Activated CD8-positive, alpha-beta T cell treated with anti-CD3 and anti-CD28 coated beads for 36 hours (primary cell): ENCODE data around the gene FGFBP1. TPM values are rescaled to one million over a fixed set of nuclear protein-coding genes. Genes with fewer than 3 reads are reported as not detected.

ENCODE experiments used
- ATAC-seq: fragments of 200-7000 bp; cut with Tn5 transposase; one replicate; pipeline ENCODE4 v1.10.0; 2021; ENCODE audit warnings: mild to moderate bottlenecking, moderate library complexity
- CTCF ChIA-PET: fragments of 350-600 bp; sonication (Branson Sonifier 250); formaldehyde crosslinking; loops from one replicate; lab custom pipeline; 2021; ENCODE audit warnings: antibody characterized with exemption; lab: Charles Lee
- POLR2A ChIA-PET: fragments of 350-600 bp; sonication (Branson Sonifier 250); formaldehyde crosslinking; loops from one replicate; lab custom pipeline; 2021; ENCODE audit warnings: antibody characterized with exemption; lab: Charles Lee
- DNase-seq: peaks from one replicate; pipeline ENCODE4 v3.0.0-alpha.2; 2020
- H3K27ac Mint-ChIP-seq: one replicate; pipeline ENCODE4 v1.8.0; 2021; ENCODE audit warnings: mild to moderate bottlenecking, mixed read lengths
- H3K27me3 Mint-ChIP-seq: one replicate; pipeline ENCODE4 v1.8.0; 2021; ENCODE audit warnings: mixed read lengths
- H3K36me3 Mint-ChIP-seq: one replicate; pipeline ENCODE4 v1.8.0; 2021; ENCODE audit warnings: low read depth, mixed read lengths
- H3K4me1 Mint-ChIP-seq: one replicate; pipeline ENCODE4 v1.8.0; 2021; ENCODE audit warnings: low read depth, mixed read lengths
- H3K4me3 Mint-ChIP-seq: one replicate; pipeline ENCODE4 v1.8.0; 2021; ENCODE audit warnings: mild to moderate bottlenecking, moderate library complexity, mixed read lengths
- H3K9me3 Mint-ChIP-seq: one replicate; pipeline ENCODE4 v1.8.0; 2021; ENCODE audit warnings: mixed read lengths
- CTCF ChIP-seq: fragments of 200-600 bp; IDR thresholded peaks from one replicate; pipeline ENCODE4 v1.8.0; 2022; ENCODE audit warnings: antibody characterized with exemption, mild to moderate bottlenecking
- intact Hi-C: fragments of 100-400 bp; cut with micrococcal nuclease; formaldehyde crosslinking; loops from one replicate; pipeline ENCODE4 v1.10.0; 2022
- total RNA-seq, 2 experiments: library from RNA; stranded (reverse); gene quantifications; one replicate each; pipeline ENCODE4 v1.2.3, GENCODE V29; 2021

The FGFBP1 gene
- total RNA-seq, 2 experiments from 2014 or later, result not detected

GRCh38 chr4:15964159-15964558 is 25.6 kb upstream of the FGFBP1 start:
- H3K4me3 Mint-ChIP-seq, result no peak overlapping the region
- H3K9me3 Mint-ChIP-seq, result peaks cover 6% of the 10 kb centered on the region
- DNase-seq (peak; percentile 20), ATAC-seq (no peak)
- peak; percentile 16 for TF ChIP-seq CTCF
- peaks cover 4% of the 10 kb centered on the region for H3K27me3 Mint-ChIP-seq
- intact Hi-C loops, result no loop called here
- peak overlapping the region; percentile 82 for H3K27ac Mint-ChIP-seq
- no peaks in the 10 kb centered on the region for H3K36me3 Mint-ChIP-seq
- POLR2A ChIA-PET, result no interaction called here
- peaks cover 33% of the 10 kb centered on the region for H3K4me1 Mint-ChIP-seq
- CTCF ChIA-PET, result interaction anchor here (0.6 to 4.8 kb wide), 11 partner anchors 32 to 309 kb away, joined by 3 to 50 read pairs (median 5); no protein-coding TSS in a partner anchor

- Mint-ChIP-seq H3K4me1 (peaks cover 39% of the 10 kb centered on the region), H3K9me3 (peaks cover 6% of the 10 kb centered on the region), H3K36me3 (no peaks in the 10 kb centered on the region), H3K27me3 (peaks cover 4% of the 10 kb centered on the region), H3K27ac (peak overlapping the region; percentile 86), H3K4me3 (peak overlapping the region; percentile 59)
- intact Hi-C loops, result loop anchor here (2.0 kb wide), 1 partner anchor 37 kb away; no protein-coding TSS in a partner anchor
- ATAC-seq (peak; percentile 86), DNase-seq (peak; percentile 92)
- POLR2A ChIA-PET, result no interaction called here
- CTCF ChIA-PET, result interaction anchor here (0.6 to 4.8 kb wide), 14 partner anchors 15 to 310 kb away, joined by 3 to 50 read pairs (median 3); no protein-coding TSS in a partner anchor
- no peak for TF ChIP-seq CTCF
Observed at GRCh38 chr4:15963576-15963975, 25.0 kb upstream of the FGFBP1 start.

GRCh38 chr4:15963001-15963451 is 24.5 kb upstream of the FGFBP1 start, which contains the start of gene FGFBP2:
FGFBP2 (minus strand) TSS chr4:15963175; CDS start chr4:15963129, 46 bp downstream.
- ATAC-seq (peak; percentile 77), DNase-seq (peak; percentile 92)
- no peaks in the 10 kb centered on the region for H3K36me3 Mint-ChIP-seq
- H3K27me3 Mint-ChIP-seq, result peaks cover 2% of the 10 kb centered on the region
- H3K4me3 Mint-ChIP-seq, result peak within 1 kb of the TSS; percentile 59
- peak within 1 kb of the TSS; percentile 86 for H3K27ac Mint-ChIP-seq
- POLR2A ChIA-PET, result interaction anchor here (1.4 kb wide), 1 partner anchor 281 kb away, joined by 3 read pairs; the partner anchor contains the start of gene FAM200B
- intact Hi-C loops, result loop anchor here (2.0 kb wide), 1 partner anchor 38 kb away; no protein-coding TSS in a partner anchor
- peaks cover 42% of the 10 kb centered on the region for H3K4me1 Mint-ChIP-seq
- H3K9me3 Mint-ChIP-seq, result peaks cover 6% of the 10 kb centered on the region
- TF ChIP-seq CTCF, result no peak
- CTCF ChIA-PET, result interaction anchor here (0.8 to 4.8 kb wide), 14 partner anchors 10 to 310 kb away, joined by 3 to 50 read pairs (median 4); partner anchors contain the start of gene FAM200B

- Mint-ChIP-seq H3K4me1 (peaks cover 42% of the 10 kb centered on the region), H3K27me3 (peaks cover 2% of the 10 kb centered on the region), H3K36me3 (no peaks in the 10 kb centered on the region), H3K27ac (peak overlapping the region; percentile 68), H3K4me3 (peak overlapping the region; percentile 59), H3K9me3 (peaks cover 6% of the 10 kb centered on the region)
- CTCF ChIA-PET, result interaction anchor here (0.8 to 4.8 kb wide), 10 partner anchors 11 to 303 kb away, joined by 3 to 50 read pairs (median 12); partner anchors contain the start of gene FAM200B
- peak; percentile 38 for ATAC-seq
- POLR2A ChIA-PET, result interaction anchor here (0.6 to 1.6 kb wide), 4 partner anchors 72 to 280 kb away, joined by 3 to 8 read pairs (median 4); partner anchors contain the start of gene FAM200B
- intact Hi-C loops, result loop anchor here (2.0 kb wide), 1 partner anchor 39 kb away; no protein-coding TSS in a partner anchor
- DNase-seq, result peak; percentile 81
- no peak for TF ChIP-seq CTCF
Observed at GRCh38 chr4:15961781-15962510, 23.4 kb upstream of the FGFBP1 start.
